Measurements from ENCODE around the gene STYX.

STYX gene

DNA sequence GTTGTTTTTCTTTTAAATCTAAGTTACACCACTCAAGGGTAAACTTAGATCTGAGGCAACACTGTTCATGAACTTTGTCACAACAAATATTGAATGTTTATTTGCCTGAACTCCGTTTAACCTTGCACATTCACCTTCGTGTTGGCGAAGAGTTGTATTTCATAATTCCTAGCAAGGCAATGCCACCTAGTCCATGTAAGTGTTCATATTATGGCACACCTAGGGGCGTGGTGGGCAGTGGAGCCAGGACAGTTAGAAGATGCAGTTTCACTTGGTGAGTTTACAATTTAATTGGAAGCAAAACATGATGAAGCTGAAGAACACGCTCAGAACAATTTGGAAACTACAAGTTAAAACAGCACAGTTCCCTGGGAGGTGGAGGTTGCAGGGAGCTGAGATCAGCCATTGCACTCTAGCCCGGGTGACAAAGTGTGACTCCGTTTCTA lies 91.9 kb downstream of the STYX start:
- H3K27me3 ChIP-seq (ENCODE audit: low read depth), result no peaks in the 10 kb centered on the region
- no peaks in the 10 kb centered on the region for H3K36me3 ChIP-seq (replicated peaks)
- H3K4me1 ChIP-seq, result peaks cover 7% of the 10 kb centered on the region
- DNase-seq (ENCODE audit: low spot score in 2 of 2), result no peak
- no peak overlapping the region for H3K4me3 ChIP-seq
- H3K9me3 ChIP-seq, result no peaks in the 10 kb centered on the region
- in situ Hi-C loops (cut with MboI; ENCODE audit: low sequenced_read_pairs), result loop anchor here (5.0 to 25.0 kb wide), 3 partner anchors 140 to 510 kb away; partner anchors contain the start of gene PTGER2

DNA sequence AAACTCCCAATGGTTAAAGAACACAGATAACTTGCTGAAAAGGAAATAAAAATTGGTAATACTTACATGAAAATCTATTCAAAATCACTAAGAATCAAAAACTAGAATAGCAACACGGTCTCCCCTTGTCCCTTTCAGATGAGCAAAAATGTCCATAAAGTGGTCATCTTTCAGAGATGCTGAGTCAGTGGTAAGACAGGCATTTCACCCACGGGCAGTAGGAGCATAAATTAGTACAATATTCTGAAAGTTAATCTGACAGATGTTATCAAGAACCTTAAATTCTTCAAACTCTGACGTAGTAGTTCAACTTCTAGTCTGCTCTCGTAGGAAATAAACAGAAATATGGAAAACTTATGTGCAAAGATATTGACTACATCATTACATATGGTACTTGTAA lies 94.5 kb downstream of the STYX start:
- Histone ChIP-seq H3K9me3 (no peaks in the 10 kb centered on the region), H3K4me1 (peaks cover 17% of the 10 kb centered on the region), H3K36me3 (replicated peaks) (no peaks in the 10 kb centered on the region), H3K4me3 (no peak overlapping the region), H3K27me3 (ENCODE audit: low read depth) (no peaks in the 10 kb centered on the region)
- no peak for DNase-seq (ENCODE audit: low spot score in 2 of 2)
- in situ Hi-C loops (cut with MboI; ENCODE audit: low sequenced_read_pairs), result loop anchor here (5.0 to 25.0 kb wide), 3 partner anchors 138 to 512 kb away; partner anchors contain the start of gene PTGER2
